Activated CD4-positive, alpha-beta T cell treated with anti-CD3 and anti-CD28 coated beads for 48 hours (primary cell): Measurements from ENCODE around the gene ADAMTS8.

Experiments used
- DNase-seq: peaks from one replicate; pipeline ENCODE4 v3.0.0-alpha.2; 2020

Gene ADAMTS8, protein sequence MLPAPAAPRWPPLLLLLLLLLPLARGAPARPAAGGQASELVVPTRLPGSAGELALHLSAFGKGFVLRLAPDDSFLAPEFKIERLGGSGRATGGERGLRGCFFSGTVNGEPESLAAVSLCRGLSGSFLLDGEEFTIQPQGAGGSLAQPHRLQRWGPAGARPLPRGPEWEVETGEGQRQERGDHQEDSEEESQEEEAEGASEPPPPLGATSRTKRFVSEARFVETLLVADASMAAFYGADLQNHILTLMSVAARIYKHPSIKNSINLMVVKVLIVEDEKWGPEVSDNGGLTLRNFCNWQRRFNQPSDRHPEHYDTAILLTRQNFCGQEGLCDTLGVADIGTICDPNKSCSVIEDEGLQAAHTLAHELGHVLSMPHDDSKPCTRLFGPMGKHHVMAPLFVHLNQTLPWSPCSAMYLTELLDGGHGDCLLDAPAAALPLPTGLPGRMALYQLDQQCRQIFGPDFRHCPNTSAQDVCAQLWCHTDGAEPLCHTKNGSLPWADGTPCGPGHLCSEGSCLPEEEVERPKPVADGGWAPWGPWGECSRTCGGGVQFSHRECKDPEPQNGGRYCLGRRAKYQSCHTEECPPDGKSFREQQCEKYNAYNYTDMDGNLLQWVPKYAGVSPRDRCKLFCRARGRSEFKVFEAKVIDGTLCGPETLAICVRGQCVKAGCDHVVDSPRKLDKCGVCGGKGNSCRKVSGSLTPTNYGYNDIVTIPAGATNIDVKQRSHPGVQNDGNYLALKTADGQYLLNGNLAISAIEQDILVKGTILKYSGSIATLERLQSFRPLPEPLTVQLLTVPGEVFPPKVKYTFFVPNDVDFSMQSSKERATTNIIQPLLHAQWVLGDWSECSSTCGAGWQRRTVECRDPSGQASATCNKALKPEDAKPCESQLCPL

DNA sequence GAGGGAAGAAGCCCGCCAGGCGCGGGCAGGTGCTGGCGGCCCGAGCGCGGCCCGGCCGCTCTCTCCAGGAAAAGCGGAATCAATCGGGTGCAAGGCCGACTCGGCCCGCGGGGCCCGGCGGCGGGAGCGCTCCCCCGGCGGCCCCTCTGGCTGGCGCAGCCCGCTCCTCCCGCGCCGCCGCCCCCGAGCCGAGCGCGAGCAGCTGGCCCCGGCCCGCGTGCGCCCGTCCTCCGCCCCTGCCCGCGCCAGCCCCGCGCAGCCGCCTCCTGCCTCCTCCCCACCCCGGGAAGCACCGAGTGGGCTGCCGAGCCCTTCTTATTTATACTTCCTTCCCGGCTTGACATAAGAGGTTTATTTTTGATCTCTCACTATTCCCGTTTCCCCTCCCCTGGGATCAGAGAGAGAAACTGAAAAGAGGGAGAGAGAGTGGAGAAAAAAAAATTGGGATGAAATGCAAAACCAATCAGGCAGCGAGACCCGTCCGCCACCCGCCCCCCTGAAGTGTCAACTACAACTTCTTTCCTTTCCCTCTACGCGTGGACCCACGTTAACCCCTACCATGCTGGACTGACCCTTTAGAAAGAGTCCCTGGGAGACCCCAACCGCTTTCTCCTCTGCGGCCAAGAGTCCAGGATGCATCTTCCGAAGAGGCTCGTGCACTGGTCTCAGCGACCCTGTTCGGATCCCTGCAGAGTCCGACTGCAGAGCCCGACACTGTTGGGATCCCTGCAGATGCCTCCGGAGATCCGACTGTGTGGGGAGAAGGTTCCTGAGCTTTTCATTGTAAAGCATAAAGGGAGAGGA lies at the start of gene ADAMTS8:
Gene ADAMTS8 (minus strand): TSS at position 294 of the 804 bp plus-strand sequence. CDS start 323 bp downstream, outside the sequence.
- DNase-seq, result no peak

DNA sequence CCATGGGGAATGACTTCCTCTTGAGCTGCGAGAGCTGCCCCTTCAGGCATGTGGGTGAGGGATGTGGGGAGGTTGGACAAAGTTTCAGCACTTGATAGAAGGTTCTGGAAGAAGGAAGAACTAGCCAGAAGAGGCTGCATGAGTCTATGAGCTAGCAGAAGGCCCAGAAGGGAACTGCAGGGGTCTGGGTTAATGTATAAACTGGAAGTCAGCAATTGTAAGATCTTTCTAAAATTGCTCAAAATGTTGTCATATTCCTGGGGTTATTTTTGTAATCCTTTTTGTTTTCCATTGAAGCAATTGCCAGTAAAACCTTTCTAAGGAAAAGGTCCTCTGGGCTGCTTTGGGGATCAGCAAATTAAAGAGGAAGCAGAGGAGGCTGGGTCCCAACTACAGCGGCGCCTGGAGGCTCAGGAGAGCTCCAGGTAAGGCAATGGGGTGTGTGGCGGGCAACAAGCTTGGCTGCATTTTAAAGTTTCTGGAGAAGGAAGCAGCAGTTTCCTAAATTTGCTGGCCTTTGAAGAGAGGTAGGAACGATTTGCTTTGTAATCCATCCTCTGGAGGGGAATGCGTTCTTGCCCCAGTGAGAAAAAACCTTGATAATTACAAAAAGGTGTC lies 49.3 kb upstream of the ADAMTS8 start:
- no peak for DNase-seq

DNA sequence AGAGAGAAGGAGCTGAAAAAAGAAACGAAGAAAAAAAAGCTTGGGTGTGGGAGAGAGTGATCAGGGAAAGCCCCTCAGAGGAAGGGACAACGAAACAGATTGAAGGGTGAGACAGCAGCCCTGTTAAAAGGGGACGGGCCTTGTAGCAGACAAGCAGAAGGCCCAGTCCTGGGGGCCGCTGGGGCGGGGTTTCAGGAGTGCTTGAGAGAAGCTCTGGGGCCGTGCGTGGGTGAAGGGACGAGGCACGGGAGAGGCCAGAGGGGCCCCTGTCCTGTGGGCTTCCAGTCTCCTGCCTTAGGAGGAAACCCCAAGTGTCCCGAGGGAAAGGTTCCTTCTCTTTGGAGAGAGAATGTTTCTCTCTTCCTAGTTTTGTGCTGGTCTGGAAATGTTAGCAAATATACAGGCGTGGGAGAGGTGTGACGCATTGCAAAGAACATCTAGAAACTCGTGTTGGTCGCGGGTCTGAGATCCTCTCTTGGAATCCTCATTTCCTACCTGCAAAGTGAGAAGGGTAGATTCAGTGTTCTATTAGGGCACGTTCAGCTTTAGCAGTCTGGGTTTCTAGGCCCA lies 48.6 kb upstream of the ADAMTS8 start:
- DNase-seq, result no peak

- DNase-seq, result no peak
Observed at GRCh38 chr11:130476200-130476921, 48.0 kb upstream of the ADAMTS8 start.

- DNase-seq, result no peak
Observed at GRCh38 chr11:130475426-130476053, 47.1 kb upstream of the ADAMTS8 start.

DNA sequence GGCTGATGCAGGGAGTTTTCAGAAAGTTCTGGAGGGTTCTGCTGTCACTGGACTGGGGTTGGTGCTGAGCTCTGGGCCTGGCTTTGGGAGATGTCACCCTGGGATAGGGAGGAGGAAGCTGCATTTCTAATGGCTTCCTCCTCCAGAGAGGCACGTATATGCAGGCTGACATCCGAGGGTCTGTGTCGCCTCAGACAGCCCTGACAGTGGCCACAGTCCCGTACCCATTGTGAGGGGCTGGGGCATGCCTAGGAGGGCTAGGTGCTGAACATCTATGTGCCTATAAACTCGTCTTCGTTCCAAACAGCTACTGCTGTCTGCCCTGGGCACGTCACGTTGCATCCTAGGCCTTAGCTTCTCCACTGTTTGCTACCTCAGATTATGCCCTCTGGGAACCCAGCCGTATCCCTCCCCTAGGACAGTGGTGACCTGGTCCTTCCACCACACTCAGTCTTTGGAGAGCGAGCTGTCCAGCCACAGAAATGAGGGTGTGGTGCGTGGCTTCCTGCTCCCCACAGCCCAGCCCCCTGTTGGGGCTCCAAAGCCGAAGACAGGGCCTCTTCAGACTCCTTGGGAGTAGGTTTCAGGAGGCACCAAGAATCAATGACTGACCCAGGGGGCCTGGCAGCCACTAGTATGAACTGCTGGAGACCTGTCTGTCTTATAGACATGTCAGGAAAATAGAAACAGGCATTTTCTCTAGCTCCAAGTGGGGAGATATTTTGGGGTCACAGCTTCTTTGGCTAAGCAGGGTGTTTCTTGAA lies 46.4 kb upstream of the ADAMTS8 start:
- no peak for DNase-seq

DNA sequence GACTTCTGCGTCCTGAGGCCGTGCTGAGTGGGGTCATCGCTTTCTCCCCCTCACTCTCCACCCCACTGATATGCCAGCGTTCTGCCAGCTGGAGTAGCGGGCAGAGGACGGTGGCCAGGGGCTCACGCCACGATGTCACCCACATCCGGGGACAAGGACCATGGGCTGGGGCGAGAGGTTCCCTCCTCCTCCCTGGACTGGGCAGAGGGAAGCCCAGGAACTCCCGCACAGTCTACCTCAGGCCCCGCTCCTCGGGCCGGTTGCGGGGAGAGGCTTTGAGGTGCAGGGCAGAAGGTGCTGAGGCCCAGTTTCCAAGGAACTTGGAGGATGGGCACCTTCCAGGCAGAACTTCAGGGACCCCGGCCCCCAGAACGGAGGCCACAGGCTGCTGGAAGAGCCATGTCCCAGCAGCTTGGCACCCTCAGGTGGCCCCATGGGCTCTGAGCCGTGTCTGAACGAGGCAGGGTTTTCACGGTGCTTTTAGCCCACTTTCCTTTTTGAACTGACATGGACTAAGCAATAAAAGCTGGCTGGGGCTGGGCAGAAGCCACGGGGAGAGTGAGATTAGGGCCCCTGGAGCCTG lies 45.5 kb upstream of the ADAMTS8 start:
- no peak for DNase-seq

- no peak for DNase-seq
Observed at GRCh38 chr11:130473056-130473794, 44.8 kb upstream of the ADAMTS8 start.

DNA sequence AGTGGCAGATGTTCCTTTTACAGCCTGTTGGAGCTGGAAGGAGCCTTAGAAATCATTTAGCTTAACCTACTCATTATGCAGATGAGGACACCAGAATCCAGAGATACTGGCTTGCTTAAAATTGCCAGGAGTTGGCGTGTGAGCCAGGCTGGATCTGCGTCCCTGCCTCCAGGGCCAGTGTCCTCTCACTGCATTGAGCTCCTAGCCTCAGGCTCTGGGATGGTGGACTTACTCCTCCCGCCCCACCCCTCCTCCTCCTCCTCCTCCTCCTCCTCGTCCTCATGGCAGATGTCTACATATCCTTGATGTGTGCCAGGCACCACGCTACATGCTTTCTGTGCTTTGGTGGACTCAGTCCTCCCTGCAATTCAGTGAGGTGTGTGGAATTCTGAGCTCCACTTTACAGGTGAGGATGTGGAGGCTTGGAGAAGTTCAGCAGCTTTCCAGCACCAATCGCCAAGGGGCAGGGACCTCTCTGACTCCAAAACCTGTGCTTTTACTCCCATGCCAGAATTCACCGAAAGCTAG lies 44.1 kb upstream of the ADAMTS8 start:
- DNase-seq, result no peak

DNA sequence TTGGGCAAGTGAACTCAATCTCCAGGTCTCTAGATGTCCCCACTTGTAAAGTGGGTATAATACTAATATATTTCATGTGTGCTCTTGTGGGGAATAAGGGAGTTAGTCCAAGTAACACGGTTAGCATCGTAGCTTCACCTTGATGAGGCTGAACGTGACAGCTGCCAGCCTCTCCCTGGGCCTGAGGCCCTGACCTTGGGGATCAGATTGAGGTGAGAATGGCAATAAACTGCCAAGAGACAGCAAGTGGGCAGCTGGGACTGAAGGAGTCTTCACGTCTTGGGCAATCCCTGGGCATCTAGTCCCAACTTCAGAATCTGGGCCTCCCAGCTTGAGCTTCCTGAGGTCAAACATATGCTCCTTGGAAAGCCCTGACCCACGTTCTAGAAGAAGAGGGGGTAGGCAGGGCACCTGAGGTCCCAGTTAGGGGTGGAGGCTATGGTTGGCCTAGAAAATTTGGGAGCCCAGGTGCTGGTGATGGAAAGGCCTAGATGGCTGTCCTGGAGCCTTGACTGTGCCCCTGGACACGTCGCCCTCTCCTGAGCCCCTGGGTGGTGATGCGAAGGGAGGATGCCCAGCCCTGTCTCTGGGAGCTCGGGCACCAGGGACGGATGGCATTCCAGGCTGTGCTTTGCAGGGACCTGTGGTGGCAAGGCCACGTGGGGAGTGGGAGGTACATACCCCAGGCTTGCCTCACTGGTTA lies 43.5 kb upstream of the ADAMTS8 start:
- no peak for DNase-seq

GRCh38 chr11:130470832-130471706 lies 42.7 kb upstream of the ADAMTS8 start:
- no peak for DNase-seq

DNA sequence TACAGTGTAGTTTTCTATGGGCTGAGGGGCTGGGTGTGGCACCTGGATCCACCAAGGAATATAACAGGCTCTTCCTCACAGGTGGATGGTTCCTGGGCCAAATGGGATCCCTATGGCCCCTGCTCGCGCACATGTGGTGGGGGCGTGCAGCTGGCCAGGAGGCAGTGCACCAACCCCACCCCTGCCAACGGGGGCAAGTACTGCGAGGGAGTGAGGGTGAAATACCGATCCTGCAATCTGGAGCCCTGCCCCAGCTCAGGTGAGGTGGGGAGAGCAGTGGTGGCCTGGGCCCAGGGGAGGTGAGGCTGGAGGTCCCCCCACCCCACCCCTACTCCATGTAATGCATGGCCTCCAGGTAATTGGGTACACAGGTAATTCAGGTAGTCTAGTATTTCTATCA lies 40.8 kb upstream of the ADAMTS8 start:
- DNase-seq, result no peak

GRCh38 chr11:130467116-130467900 lies 38.9 kb upstream of the ADAMTS8 start:
- no peak for DNase-seq

- no peak for DNase-seq
Observed at GRCh38 chr11:130465263-130465662, 36.9 kb upstream of the ADAMTS8 start.

GRCh38 chr11:130464291-130464812 lies 35.9 kb upstream of the ADAMTS8 start:
- no peak for DNase-seq

GRCh38 chr11:130462931-130463330 lies 34.5 kb upstream of the ADAMTS8 start:
- no peak for DNase-seq
